PFSK-1 (cell line): ENCODE data around the gene FAXC.

Experiments
- FOXP2 ChIP-seq: optimal IDR thresholded peaks from 2 replicates; pipeline ENCODE3; 2011; ENCODE audit warnings: borderline replicate concordance, control low read depth, inconsistent platforms; ENCODE audit not compliant: insufficient read depth; ENCODE audit errors: extremely low read length, extremely low read depth
- POLR2AphosphoS5 ChIP-seq: IDR thresholded peaks from 2 replicates; pipeline ENCODE4 v1.6.1; 2012; ENCODE audit warnings: low read depth, mild to moderate bottlenecking, control low read depth, low read length, moderate library complexity
- SIN3A ChIP-seq: IDR thresholded peaks from 2 replicates; pipeline ENCODE4 v1.6.1; 2012; ENCODE audit warnings: mild to moderate bottlenecking, low read length, moderate library complexity, borderline replicate concordance; ENCODE audit not compliant: insufficient read depth
- TAF1 ChIP-seq: IDR thresholded peaks from 2 replicates; pipeline ENCODE4 v1.6.1; 2012; ENCODE audit warnings: low read length, control low read depth, borderline replicate concordance; ENCODE audit not compliant: insufficient read depth
- TF ChIP-seq, protein P1 (sequence below), 2 experiments: IDR thresholded peaks; 2 replicates each; pipeline versions ENCODE4 v1.6.1 to v1.8.0; 2011 to 2012; ENCODE audit warnings: low read depth in 2 of 2, low read length in 2 of 2, control low read depth in 1 of 2, inconsistent platforms in 1 of 2, mild to moderate bottlenecking in 1 of 2, moderate library complexity in 1 of 2; ENCODE audit not compliant: insufficient read depth in 1 of 2

The FAXC gene

DNA sequence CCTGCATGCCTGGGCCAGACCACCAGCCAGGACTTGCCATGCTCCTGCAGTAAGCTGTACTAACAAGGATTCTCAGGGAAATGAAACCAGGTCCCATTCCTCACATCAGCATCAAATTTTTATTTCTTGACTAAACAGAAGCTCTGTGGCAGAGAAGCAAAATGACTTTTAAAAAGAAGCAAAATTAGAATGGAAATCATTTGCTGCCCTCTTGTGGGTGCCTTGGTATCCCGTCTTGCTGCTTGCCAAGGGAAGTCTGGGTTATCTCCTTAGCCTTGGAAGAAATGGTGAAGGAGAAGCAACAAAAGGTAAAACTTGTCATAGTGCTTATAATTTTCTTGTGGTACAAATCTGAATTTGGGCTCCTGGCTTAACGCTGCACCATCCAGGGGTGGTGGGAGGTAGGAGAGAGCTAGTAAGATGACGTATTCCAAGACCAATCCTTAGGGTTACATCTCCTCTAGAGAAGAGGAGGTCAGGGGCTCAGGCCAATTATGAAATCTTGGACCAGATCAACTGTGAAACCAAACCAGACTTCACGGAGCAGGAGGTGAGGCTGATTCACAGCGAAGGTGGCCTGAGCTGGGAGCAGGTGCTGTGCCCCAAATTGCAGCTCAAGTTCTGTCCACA is 107.5 kb downstream of the FAXC start:
- TF ChIP-seq TAF1 = no peak

DNA sequence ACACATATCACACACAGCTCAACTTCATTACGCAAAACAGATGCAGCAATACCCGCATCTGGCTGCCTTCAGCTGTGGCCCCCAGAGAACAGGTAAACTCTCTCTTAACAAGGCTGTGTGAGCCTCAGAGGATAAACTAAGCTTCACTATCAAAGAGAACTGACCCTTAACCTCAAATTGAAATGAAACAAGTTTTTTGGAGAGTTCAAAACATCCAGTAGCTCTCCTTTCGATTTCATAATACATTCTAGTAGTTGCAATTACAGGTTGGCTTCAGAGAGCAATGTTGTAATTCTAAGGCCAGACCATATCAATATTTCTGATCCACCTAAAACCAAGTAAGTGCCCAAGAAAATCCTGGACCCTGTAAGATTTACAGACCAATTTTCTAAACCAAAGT is 113.5 kb downstream of the FAXC start:
- TF ChIP-seq FOXP2 = no peak
- TF ChIP-seq, protein P1, sequence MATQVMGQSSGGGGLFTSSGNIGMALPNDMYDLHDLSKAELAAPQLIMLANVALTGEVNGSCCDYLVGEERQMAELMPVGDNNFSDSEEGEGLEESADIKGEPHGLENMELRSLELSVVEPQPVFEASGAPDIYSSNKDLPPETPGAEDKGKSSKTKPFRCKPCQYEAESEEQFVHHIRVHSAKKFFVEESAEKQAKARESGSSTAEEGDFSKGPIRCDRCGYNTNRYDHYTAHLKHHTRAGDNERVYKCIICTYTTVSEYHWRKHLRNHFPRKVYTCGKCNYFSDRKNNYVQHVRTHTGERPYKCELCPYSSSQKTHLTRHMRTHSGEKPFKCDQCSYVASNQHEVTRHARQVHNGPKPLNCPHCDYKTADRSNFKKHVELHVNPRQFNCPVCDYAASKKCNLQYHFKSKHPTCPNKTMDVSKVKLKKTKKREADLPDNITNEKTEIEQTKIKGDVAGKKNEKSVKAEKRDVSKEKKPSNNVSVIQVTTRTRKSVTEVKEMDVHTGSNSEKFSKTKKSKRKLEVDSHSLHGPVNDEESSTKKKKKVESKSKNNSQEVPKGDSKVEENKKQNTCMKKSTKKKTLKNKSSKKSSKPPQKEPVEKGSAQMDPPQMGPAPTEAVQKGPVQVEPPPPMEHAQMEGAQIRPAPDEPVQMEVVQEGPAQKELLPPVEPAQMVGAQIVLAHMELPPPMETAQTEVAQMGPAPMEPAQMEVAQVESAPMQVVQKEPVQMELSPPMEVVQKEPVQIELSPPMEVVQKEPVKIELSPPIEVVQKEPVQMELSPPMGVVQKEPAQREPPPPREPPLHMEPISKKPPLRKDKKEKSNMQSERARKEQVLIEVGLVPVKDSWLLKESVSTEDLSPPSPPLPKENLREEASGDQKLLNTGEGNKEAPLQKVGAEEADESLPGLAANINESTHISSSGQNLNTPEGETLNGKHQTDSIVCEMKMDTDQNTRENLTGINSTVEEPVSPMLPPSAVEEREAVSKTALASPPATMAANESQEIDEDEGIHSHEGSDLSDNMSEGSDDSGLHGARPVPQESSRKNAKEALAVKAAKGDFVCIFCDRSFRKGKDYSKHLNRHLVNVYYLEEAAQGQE (IDR thresholded peaks at IDR 0.05; ENCODE audit: insufficient read depth in 1 of 2, low read depth in 2 of 2, low read length in 2 of 2) = no peak
- TF ChIP-seq TAF1 = no peak
- no peak for TF ChIP-seq SIN3A
- no peak for TF ChIP-seq POLR2AphosphoS5

DNA sequence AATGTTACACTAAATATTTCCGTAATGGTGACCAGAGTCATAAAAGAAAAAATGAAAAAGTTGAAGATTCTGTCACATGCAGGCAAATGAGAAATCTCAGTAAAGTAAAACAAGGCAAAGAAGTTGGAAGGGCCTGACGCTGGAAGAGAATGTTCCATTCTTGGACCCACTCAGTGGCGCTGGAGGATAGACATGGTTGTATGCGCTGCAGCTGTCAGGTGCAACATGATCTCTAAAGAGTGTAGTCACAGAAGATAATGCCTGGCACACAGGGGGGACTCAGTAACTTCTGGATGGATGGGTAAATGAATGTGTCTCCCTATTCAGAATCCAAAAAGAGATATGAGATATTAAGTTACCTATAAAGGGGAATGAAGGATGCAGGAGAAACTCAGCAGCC is 116.3 kb downstream of the FAXC start:
- TF ChIP-seq POLR2AphosphoS5 (no peak), TAF1 (no peak), SIN3A (no peak), FOXP2 (no peak)
- TF ChIP-seq, protein P1 (IDR thresholded peaks at IDR 0.05; ENCODE audit: insufficient read depth in 1 of 2, low read depth in 2 of 2, low read length in 2 of 2) = no peak

DNA sequence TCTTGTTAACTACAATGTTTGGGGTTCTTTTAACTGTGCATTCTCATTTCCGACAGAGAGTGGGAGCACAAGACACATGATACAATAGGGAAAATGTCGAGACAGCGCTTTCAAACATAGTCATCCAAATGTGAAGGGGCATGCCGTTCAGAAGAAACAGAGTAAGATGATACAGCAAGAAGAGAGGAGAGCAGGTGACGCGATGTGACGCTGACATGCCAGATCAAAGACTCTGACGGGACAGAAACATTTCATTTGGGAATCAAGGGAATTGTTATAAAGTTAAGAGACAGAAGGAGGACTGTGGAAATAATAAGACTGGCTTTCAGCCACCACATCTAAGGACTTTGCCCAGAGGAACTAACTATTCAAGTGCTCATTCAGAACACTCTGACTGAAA is 117.4 kb downstream of the FAXC start:
- TF ChIP-seq FOXP2 = no peak
- TF ChIP-seq SIN3A = no peak
- TF ChIP-seq, protein P1 (IDR thresholded peaks at IDR 0.05; ENCODE audit: insufficient read depth in 1 of 2, low read depth in 2 of 2, low read length in 2 of 2) = no peak
- TF ChIP-seq TAF1 = no peak
- TF ChIP-seq POLR2AphosphoS5 = no peak

DNA sequence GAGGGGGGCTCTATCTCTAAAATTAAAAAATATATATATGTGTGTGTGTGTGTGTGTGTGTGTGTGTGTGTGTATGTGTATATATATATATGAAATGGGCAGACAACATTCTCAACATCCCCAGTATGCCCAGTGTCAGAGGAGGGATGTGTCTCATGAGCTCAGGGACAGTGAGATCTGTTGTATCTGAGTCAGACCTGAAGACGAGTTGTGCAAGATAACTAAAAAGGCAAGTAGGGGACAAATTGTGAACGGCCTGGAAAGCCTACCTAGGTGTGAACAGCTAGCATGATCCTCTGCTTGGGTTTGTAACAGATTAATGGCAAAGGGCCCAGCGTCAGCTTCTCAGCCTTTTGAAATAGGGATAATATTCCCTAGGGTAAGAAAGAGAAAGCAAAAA is 124.3 kb downstream of the FAXC start:
- TF ChIP-seq FOXP2 (no peak), POLR2AphosphoS5 (no peak), TAF1 (no peak), SIN3A (no peak)
- TF ChIP-seq, protein P1 (IDR thresholded peaks at IDR 0.05; ENCODE audit: insufficient read depth in 1 of 2, low read depth in 2 of 2, low read length in 2 of 2) = no peak
